Upper lobe of right lung (tissue), 1 donor: ENCODE data around the gene PIP4K2B. TPM values are rescaled to one million over a fixed set of nuclear protein-coding genes. Genes with fewer than 3 reads are reported as not detected.
A peak's percentile ranks its signal among the peaks of the same experiment; 100 is the strongest.
"Not testable (repeated sequence)": the region's sequence is repeated elsewhere in the genome, so short reads cannot be mapped to it uniquely, and the experiment has no call there.

Experiments
- ATAC-seq: fragments of 200-7000 bp; cut with Tn5 transposase; one replicate; pipeline ENCODE4 v1.9.1; 2020; ENCODE audit warnings: mild to moderate bottlenecking, moderate library complexity
- DNase-seq: peaks from one replicate; pipeline ENCODE4 v3.0.0-alpha.2; 2020
- H3K27ac ChIP-seq: fragments of 200-600 bp; one replicate; pipeline ENCODE4 v1.8.0; 2022
- H3K27me3 ChIP-seq: fragments of 200-600 bp; one replicate; pipeline ENCODE4 v1.8.0; 2022; ENCODE audit warnings: mild to moderate bottlenecking
- H3K36me3 ChIP-seq: fragments of 200-600 bp; one replicate; pipeline ENCODE4 v1.8.0; 2022
- H3K4me1 ChIP-seq: fragments of 200-600 bp; one replicate; pipeline ENCODE4 v1.8.0; 2022
- H3K4me3 ChIP-seq: fragments of 200-600 bp; one replicate; pipeline ENCODE4 v1.8.0; 2022; ENCODE audit warnings: mild to moderate bottlenecking
- H3K9me3 ChIP-seq: fragments of 200-600 bp; one replicate; pipeline ENCODE4 v1.8.0; 2022
- intact Hi-C: fragments of 100-400 bp; cut with DNase I; formaldehyde crosslinking; loops from one replicate; pipeline ENCODE4 v1.11.0; 2022
- total RNA-seq: library from RNA; stranded (reverse); fragmentation: NEBNext Ultra II Directional; extraction: Animal tissue kit (Norgen Biotek cat#: 25700); gene quantifications from one replicate; pipeline ENCODE4 v1.2.1, GENCODE V29; 2021
- TF ChIP-seq, protein P1 (sequence below): fragments of 200-600 bp; IDR thresholded peaks from one replicate; pipeline ENCODE4 v1.8.0; 2022; ENCODE audit warnings: antibody characterized with exemption
- donor health status: DM: no; HTN: yes; CAD: no; lungs with severe emphysema.

The PIP4K2B gene
- total RNA-seq, 1 donor from 2014 or later, result 50.5 TPM

GRCh38 chr17:38727736-38728135 is 71.6 kb downstream of the PIP4K2B start:
- peak overlapping the region; percentile 36 for H3K27ac ChIP-seq
- H3K36me3 ChIP-seq, result peaks cover 21% of the 10 kb centered on the region
- TF ChIP-seq, protein P1, sequence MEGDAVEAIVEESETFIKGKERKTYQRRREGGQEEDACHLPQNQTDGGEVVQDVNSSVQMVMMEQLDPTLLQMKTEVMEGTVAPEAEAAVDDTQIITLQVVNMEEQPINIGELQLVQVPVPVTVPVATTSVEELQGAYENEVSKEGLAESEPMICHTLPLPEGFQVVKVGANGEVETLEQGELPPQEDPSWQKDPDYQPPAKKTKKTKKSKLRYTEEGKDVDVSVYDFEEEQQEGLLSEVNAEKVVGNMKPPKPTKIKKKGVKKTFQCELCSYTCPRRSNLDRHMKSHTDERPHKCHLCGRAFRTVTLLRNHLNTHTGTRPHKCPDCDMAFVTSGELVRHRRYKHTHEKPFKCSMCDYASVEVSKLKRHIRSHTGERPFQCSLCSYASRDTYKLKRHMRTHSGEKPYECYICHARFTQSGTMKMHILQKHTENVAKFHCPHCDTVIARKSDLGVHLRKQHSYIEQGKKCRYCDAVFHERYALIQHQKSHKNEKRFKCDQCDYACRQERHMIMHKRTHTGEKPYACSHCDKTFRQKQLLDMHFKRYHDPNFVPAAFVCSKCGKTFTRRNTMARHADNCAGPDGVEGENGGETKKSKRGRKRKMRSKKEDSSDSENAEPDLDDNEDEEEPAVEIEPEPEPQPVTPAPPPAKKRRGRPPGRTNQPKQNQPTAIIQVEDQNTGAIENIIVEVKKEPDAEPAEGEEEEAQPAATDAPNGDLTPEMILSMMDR, result no peak
- H3K4me1 ChIP-seq, result peaks cover 42% of the 10 kb centered on the region
- intact Hi-C loops, result no loop called here
- DNase-seq (no peak), ATAC-seq (no peak)
- no peak overlapping the region for H3K4me3 ChIP-seq
- no peaks in the 10 kb centered on the region for H3K27me3 ChIP-seq
- no peaks in the 10 kb centered on the region for H3K9me3 ChIP-seq

- intact Hi-C loops, H3K27ac ChIP-seq, H3K4me3 ChIP-seq, H3K9me3 ChIP-seq, DNase-seq, ATAC-seq, H3K27me3 ChIP-seq: not testable (repeated sequence)
- H3K36me3 ChIP-seq, result peaks cover 35% of the 10 kb centered on the region
- H3K4me1 ChIP-seq, result peaks cover 26% of the 10 kb centered on the region
Measured at GRCh38 chr17:38726145-38726544, 73.2 kb downstream of the PIP4K2B start.

DNA sequence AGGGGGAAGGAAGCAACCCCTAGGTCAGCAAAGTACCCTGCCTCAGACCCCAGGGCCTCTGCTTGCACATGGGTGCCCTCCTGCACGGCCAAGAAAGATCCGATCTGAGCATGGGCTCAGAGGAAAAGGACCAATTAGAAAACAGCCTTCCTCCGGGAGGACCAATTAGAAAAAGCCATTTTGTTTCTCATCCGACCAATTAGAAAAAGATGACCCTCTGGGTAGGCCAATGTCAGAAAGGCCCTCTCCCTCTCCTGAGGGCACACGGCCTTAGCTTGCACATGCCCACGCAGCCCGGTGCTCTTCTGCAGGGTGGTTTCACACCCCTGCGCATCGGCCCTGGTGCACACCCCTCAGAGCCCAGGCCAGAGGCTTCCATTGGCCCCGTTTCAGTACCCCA is 74.3 kb downstream of the PIP4K2B start:
- Histone ChIP-seq H3K36me3 (peaks cover 46% of the 10 kb centered on the region), H3K27ac (no peak overlapping the region)

GRCh38 chr17:38724337-38724988 is 74.9 kb downstream of the PIP4K2B start:
- H3K4me3 ChIP-seq, result no peak overlapping the region
- DNase-seq (no peak), ATAC-seq (peak; percentile 23)
- TF ChIP-seq, protein P1, result no peak
- no peak overlapping the region for H3K27ac ChIP-seq
- H3K27me3 ChIP-seq, result no peaks in the 10 kb centered on the region
- no peaks in the 10 kb centered on the region for H3K9me3 ChIP-seq
- peaks cover 17% of the 10 kb centered on the region for H3K4me1 ChIP-seq
- intact Hi-C loops, result no loop called here
- H3K36me3 ChIP-seq, result peaks cover 52% of the 10 kb centered on the region

More for the DNA sequence above, 74.3 kb downstream of the PIP4K2B start:
- Histone ChIP-seq H3K27me3 (no peaks in the 10 kb centered on the region), H3K9me3 (no peaks in the 10 kb centered on the region), H3K4me1 (peaks cover 20% of the 10 kb centered on the region), H3K4me3 (no peak overlapping the region)
- TF ChIP-seq, protein P1, result no peak
- intact Hi-C loops, result no loop called here
- ATAC-seq (no peak), DNase-seq (no peak)

GRCh38 chr17:38721802-38722201 is 77.6 kb downstream of the PIP4K2B start:
- Histone ChIP-seq H3K4me3 (no peak overlapping the region), H3K36me3 (peaks cover 73% of the 10 kb centered on the region), H3K27me3 (no peaks in the 10 kb centered on the region), H3K9me3 (no peaks in the 10 kb centered on the region), H3K27ac (no peak overlapping the region), H3K4me1 (no peaks in the 10 kb centered on the region)
- ATAC-seq, result no peak
- no peak for DNase-seq
- TF ChIP-seq, protein P1, result no peak
- intact Hi-C loops, result no loop called here

DNA sequence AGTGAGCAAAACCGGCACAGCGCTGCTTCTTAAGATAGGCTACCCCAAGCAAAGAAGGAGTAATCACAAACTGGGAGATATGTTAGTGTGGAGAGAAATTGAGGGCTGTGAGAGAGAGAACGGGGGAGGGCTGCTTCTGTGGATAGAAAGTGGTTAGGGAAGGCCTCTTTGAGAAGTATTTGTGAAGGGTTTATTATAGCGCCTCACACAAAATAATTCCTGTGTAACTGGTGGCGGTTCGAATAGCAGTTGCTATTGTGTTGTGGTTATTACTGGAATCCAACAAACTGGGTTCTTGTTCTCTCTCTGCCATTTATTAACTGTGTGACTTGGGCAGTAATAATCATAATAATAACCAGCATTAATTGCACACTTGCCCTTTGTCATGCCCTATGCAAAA is 78.4 kb downstream of the PIP4K2B start:
- peaks cover 81% of the 10 kb centered on the region for H3K36me3 ChIP-seq
- H3K27ac ChIP-seq, result no peak overlapping the region
- no peaks in the 10 kb centered on the region for H3K4me1 ChIP-seq
- no peak overlapping the region for H3K4me3 ChIP-seq
- TF ChIP-seq, protein P1, result no peak
- H3K9me3 ChIP-seq, result no peaks in the 10 kb centered on the region
- intact Hi-C loops, result no loop called here
- DNase-seq, result no peak
- ATAC-seq, result no peak
- H3K27me3 ChIP-seq, result no peaks in the 10 kb centered on the region
